Measurements from ENCODE around the gene TMF1.

The TMF1 gene, protein sequence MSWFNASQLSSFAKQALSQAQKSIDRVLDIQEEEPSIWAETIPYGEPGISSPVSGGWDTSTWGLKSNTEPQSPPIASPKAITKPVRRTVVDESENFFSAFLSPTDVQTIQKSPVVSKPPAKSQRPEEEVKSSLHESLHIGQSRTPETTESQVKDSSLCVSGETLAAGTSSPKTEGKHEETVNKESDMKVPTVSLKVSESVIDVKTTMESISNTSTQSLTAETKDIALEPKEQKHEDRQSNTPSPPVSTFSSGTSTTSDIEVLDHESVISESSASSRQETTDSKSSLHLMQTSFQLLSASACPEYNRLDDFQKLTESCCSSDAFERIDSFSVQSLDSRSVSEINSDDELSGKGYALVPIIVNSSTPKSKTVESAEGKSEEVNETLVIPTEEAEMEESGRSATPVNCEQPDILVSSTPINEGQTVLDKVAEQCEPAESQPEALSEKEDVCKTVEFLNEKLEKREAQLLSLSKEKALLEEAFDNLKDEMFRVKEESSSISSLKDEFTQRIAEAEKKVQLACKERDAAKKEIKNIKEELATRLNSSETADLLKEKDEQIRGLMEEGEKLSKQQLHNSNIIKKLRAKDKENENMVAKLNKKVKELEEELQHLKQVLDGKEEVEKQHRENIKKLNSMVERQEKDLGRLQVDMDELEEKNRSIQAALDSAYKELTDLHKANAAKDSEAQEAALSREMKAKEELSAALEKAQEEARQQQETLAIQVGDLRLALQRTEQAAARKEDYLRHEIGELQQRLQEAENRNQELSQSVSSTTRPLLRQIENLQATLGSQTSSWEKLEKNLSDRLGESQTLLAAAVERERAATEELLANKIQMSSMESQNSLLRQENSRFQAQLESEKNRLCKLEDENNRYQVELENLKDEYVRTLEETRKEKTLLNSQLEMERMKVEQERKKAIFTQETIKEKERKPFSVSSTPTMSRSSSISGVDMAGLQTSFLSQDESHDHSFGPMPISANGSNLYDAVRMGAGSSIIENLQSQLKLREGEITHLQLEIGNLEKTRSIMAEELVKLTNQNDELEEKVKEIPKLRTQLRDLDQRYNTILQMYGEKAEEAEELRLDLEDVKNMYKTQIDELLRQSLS

DNA sequence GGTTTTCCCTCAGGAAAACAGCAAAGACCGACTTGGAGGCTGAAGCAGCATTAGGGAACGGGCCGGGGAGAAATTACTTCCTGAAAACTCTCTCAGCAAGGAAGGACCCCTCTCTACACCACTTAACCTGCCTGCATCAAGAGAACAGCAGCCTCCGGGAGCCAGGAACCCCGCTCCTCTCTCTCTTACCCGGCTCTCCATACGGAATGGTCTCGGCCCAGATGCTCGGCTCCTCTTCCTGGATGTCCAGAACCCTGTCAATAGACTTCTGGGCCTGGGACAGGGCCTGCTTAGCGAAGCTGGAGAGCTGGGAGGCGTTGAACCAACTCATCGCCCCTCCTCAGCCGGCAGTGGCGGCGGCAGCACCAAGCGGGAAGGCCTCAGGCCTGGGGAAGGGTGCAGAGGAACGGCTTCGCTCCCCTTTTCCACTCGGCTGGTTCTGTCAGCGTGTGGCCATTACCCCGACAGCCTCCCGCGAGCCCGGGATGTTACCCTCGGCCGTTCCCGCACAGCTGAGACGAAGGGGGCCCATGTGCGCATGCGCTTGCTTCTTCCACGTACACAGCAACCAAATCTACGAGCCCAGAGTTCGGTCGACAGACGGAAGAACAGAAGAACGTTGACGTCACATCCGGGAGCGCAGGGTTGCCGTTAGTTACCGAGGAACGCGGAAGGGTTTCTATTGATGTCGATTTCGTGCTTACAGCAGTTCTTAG is at the start of gene TMF1:
Gene TMF1 (minus strand): TSS at position 578 of the 716 bp plus-strand sequence. CDS start 247 bp downstream, at position 331.
- peak; percentile 96 for FAIRE-seq

DNA sequence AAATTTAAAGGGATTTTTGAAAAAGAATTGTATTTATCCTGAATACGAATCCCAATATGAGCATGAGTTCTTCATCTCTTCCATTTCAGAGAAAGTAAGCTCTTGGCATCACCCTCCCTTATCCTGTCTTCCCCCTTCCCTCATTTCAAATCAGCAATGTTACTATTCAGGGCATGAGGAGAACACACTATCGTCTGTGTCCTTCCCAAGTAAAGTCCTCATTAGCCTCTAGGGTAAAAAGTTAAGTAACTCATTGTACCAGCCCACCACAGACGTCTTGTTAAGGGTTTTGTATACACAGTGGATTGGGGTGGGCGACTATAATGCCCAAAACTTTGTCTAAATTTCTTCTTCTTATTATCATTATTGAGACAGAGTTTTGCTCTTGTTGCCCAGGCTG is 47.4 kb upstream of the TMF1 start:
- no peak for FAIRE-seq

DNA sequence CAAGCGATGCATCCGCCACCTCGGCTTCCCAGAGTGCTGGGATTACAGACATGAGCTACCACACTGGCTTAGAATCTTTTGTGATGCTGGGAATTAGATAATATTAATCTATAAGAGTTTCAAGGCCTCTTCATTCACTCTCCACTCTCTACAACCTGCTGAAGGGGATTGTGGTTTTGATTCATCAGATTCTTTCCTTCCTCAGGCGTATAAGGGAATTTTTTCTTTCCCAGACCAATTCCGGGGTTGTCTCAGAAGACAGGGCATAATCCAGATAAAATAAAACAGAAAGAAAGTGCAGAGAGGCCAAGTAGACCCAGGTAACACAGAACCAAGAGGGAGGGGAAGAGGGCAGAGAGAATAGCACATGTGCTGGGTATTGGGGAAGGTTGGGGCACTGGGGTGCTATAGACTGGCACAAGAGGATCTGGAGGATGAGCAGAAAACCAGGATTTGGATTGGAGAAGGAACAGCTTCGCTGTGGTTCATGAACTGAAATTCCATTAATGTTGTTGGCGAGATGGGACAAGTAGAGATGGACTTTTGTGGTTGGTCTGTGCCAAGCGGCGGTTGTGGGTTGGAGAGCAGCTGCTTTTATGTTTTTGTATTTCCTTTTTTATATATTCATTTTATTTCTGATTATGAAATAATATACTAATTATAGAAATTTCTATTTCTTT is 45.4 kb upstream of the TMF1 start:
- FAIRE-seq = no peak

DNA sequence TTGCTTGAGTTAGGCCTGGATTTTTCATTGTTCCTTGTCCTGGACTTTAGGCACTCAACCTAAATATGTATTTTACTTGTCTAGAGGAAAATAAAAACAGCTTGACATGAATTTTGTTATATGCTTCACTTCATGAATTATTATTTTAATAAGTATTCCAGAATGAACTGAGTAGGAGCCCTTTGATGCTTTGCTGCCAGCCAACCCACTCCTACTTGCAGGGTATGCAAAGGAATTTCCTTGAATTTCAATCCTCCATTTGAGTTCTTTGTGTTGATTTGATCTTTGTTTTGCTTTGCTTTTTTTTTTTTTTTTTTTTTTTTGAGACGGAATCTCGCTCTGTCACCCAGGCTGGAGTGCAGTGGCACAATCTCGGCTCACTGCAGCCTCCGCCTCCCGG is 44.2 kb upstream of the TMF1 start:
- no peak for FAIRE-seq

DNA sequence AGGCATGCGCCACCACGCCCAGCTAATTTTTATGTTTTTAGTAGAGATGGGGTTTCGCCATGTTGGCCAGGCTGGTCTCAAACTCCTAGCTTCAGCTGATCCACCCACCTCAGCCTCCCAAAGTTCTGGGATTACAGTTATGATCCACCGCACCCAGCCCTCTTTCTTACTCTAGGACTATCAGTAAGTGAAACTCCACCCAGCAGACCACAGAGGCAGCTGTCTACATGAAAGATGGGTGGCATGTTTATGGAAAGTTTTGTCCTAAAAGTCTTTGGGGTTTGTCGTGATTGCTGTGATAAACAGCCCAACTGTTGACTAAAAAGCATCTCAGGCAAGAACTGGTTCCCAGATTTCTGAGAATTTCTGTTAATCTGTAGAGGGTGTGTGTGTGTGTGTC is 43.5 kb upstream of the TMF1 start:
- FAIRE-seq = no peak

DNA sequence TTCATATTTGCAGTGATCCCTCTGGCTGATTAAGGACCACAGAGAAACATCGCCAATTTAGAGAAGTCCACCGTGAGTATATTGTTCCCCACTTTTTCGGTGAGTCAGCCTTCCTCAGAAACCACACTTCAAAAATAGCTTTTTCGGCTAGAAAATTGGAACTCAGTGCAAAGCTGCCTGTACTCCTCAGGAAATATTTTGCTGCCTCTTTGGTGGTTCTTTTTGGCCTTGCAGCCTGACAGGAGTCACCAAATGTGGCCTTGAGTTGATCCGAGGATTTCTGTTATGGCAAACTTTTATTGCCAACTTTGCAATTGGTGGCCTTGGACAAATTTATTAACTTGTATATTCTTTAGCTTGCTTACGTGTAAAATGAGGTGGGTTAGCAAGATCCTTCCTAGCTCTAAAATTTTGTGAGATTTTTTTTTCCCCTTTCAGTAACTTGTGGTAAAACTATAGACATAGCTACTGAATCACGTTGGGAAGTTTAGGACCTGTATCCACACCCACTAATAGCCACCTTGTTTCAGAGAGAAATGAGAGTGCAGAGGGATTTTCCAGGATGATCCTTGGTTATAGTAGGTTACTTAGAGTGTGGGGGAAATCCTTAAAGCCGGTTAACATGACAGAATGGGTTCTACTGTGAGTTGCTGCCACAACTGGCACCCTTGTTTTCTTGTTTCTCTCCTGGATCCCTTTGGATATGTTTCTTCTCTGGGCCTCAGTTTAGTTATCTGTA is 42.5 kb upstream of the TMF1 start:
- FAIRE-seq = no peak

DNA sequence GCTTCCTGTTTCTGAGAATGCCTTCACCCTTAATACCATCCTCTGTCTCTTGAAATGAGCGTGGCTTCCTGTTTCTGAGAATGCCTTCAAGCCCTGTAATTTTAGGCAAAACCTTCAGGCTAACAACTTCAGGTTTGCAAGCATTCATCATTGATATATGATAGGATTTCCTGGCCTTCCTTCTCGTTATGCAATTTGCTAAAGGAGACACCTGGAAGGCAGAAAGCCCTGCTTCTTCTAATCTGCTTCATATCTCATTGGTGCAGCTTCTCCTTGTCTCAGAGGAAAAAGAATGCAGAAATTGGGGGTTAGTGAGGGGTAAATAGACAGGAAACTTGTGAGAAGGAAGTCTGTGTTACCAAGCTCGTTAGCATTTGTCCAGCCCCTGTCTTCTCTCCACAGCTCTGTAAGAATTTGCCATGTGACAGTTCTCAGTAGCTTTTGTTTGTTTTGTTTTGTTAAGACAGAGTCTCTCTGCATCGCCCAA is 39.9 kb upstream of the TMF1 start:
- no peak for FAIRE-seq

DNA sequence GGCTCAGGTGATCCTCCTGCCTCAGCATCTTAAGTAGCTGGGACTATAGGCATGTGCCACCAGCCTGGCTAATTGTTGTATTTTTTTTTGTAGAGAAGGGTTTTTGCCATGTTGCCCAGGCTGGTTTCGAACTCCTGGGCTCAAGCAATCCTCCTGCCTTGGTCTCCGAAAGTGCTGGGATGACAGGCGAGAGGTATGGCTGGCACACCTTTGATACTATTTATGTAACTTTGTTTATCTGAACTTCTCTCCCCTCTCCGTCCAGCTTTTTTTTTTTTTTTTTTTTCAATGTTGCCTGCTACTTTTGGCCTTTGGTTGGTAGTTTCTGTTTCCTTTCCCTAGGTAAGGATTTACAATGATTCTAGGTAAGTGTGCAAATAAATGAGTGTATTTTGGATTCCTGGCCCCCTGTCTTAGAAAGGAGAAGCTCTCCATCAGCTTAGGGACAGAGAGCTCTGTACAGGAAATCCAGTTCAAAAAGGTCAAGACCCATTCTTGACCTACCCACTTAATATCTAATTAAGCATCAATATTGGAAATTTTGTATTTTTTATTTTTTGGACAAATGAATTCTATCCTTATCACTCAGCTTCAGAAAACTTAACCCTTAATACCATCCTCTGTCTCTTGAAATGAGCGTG is 39.4 kb upstream of the TMF1 start:
- FAIRE-seq = no peak

DNA sequence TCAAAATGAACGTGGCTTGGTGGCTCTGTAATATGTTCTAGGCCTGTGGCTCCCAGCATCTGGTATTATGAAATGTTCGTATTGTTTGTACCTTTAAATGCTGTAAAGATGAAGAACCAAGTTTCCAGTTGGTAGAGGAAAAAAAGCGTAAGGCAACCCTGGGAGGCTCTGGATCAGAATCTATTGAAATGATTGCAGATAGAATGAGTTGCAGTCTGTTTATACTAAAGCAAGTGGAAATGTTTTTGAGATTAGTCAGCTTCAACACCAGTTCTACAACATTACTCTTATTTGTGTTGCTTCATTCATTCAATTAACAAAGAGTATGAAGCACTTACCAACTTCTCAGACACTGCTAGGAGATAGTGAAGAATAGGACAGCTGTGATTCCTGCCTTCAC is 37.9 kb upstream of the TMF1 start:
- no peak for FAIRE-seq

DNA sequence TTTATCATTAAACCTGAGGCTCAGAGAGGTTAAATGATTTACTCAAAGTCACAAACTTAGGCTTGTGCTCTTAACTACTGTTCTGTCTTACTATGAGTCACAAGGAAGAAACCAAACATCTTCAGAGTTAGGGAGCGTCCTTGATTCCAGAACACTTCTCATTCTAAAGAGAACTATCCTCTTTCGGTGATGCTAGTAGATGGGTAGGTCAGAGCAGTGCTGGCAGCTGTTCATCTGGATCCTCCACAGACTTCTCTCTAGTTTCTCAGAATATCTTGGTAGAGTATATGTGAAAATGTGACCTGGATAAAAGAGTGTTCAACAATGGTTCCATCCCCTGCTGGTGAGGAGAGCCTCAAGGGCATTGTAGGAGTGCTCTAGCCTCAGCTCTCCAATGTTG is 35.9 kb upstream of the TMF1 start:
- no peak for FAIRE-seq

DNA sequence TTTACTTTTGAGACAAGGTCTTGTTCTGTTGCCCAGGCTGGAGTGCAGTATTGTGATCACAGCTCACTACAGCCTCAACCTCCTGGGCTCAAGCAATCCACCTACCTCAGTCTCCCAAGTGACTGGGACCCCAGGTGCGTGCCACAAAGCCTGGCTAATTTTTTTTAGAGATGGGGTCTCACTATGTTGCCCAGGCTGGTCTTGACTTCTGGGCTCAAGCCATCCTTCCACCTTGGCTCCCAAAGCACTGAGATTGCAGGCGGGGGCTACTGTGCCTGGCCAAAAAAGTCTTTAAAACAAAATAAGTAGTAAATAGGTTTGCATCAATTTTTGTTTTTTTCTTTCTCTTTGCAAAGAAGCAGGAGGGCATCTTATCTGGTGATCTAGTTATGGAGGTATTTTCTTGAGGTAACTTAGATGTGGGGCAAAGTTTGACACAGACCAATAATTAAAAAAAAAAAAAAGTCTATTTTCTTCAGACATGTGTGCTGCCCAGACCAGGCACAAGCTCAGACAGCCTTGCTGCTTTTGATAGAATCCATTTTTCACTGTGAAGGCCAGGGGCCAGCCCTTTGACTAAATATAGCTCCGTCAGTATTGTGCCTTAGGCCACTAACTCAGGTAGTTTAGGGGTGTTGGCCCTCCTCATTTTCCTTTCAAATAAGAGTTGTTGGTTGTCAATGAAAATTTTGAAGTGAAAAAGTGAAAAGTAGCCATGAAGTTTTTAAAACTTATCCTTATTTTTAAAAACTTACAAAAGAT is 35.1 kb upstream of the TMF1 start:
- no peak for FAIRE-seq

DNA sequence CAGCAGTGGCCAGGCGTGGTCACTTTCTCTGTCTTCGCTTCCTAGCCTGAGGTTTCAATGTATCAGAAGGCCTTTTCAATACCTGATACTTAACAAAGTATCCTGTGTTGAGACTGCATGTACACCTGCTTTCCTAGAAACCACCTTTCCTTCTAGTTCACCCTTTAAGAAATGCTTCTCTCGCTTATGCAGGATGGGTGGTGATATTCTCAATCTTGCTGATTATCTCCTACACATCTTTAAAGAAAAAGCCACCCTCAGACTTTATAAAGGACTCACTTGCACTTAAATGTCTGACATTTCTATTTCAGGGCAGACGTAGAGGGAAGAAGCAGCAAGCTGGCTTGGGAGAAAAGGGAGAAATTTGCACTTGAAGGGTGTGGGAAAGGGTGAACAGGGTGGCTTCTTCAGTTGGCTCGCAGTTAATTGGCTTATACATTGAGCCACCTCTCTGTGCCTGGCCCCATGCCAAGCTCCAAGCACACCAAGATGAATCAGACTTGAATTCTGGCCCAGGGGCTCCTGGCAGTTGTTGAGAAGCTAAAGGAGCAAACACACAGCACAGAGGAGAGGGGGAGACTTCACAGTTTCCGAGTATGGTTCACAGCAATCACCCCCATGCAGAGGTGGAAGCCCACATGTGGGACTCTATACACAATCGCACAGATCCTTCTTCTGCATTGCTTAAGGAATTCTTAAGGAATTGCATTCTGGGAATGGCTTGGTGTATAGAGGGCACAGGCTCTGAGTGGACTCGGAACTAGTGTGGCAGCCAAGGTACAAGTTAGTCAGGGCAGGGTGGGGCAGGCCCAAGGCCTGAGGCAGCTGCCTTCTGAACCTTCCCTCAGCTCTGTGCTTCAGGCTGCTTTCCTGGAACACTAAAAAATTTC is 33.9 kb upstream of the TMF1 start:
- no peak for FAIRE-seq

DNA sequence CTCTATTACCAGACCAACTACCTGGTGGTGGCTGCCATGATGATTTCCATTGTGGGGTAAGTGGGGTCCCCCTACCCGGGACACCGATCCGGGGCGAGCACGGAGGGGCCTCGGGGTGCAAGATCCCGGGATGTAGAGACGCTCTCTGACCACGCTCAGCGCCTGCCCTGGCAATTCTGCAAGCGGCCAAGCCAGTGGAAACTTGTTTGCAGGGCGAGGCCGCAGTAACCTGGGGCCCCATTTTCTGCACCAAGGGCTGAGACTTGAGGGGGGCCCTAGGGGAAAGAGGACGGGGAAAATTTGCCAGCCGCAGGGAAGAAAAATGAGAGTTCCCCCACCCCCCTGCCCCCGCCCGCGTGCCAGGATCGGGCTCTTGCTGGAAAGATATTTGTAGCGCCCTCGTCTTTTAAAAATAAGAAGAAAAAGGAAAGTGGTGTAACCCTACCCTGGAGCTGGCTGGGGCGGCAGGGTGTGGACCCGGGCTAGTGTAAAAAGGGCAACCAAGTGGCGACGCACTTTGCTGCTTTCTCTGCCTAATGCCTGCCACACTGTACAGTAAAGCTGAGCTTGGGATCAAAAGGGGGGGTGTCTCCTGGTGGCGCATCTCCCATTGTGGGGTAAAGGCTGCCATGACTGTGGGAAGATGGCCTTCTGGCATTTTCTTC is 33.2 kb upstream of the TMF1 start:
- no peak for FAIRE-seq

DNA sequence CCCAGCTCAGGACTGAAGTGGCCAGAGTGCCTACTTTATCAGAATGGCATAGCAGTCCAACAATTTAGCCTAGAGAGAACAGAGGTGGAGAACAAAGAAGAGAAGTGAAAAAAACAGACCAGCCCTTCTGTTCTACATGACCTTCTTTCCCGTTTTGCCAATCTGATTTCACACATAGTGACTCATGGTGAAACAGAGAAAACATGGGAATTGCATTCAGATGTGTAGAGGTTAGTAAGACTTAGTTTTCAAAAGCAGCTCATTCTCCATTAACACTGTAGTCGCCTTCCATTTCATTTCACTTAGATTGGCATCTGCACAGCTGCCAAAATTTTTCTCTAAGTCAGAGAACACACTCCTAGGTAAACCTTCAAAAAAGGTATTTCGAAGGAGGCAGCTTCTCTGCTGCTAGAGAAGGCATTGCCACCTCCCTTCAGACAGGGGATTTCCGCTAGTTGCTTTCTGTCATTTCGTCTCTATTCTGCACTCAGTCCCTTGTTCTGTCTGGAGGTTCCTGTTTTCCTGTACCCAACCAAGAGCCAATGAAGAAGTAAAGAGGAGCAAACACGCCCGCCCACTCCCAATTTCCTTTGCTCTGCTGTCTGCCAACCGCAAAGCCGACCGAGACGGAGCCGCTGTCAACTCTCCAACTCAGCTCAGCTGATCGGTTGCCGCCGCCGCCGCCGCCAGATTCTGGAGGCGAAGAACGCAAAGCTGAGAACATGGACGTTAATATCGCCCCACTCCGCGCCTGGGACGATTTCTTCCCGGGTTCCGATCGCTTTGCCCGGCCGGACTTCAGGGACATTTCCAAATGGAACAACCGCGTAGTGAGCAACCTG is 32.4 kb upstream of the TMF1 start, which contains the start of gene ARL6IP5:
Gene ARL6IP5 (plus strand): TSS at position 612 of the 842 bp plus-strand sequence. CDS start 111 bp downstream, at position 723.
- peak; percentile 93 for FAIRE-seq

DNA sequence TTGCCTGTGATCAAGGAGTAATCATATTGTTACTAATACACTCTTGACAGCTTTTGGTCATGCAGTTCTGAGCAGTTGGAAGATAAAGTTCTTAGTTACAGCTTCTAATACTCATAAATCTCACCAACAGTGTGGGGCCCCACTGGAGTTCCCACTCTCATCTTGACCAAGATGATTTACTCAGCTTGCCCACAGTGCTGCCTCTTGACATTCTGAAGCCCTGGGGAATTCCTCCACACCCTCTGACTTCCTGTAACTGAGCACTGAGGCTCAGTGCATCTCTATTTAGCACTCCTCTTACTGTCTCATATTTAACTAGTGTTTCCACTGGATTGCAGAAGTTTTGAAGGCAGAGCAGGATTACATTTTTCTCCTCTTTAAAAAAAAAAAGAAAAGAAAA is 30.7 kb upstream of the TMF1 start:
- FAIRE-seq = no peak

DNA sequence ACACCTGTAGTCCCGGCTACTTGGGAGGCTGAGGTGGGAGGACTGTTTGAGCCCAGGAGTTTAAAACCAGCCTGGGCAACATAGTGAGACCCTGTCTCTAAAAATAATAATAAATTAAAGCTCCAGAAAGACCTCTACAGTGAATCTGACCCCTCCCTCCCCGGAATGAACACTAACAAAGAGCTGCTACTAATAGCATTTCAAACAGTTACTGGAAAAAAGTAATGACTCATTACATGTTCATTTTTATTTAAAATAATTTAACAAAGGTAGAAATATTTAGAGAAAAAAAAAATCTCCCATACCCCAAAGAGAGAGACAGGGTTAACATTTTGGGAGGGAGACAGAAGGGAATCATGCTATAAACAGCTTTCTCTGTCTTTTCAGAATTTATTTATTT is 30.2 kb upstream of the TMF1 start:
- no peak for FAIRE-seq

DNA sequence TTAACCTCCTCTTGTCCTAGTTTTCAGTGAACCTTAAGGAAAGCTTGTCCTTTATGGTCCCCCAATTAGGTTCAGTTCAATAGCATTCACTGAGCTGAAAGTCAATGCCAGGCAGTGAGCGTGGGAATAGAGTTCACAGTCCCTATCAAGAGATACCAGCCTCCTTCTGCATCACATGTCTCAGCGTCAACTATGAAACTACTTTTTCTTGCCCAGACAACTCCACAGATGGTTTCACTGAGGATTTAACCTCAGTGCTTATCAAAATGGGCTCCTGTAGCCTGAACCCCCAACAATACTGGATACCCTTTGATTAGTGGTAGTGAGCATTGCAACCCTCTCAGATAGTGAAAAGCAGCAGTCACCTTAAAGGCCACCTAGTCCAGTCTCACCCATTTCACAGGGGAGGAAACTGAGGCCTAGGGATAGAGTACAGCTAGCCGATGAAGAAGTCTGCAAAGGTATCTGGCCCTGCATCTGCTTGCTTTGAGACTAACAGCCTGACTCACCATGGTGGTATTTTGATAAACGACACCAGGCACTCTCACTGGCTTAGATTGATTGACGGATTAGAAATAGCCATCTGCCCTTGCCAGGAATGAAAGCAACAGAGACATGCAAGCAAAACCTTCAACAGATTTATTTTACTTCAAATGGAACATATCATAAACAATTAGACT is 29.6 kb upstream of the TMF1 start:
- FAIRE-seq = no peak
